ENCODE data around the gene CNPY1.

DNA sequence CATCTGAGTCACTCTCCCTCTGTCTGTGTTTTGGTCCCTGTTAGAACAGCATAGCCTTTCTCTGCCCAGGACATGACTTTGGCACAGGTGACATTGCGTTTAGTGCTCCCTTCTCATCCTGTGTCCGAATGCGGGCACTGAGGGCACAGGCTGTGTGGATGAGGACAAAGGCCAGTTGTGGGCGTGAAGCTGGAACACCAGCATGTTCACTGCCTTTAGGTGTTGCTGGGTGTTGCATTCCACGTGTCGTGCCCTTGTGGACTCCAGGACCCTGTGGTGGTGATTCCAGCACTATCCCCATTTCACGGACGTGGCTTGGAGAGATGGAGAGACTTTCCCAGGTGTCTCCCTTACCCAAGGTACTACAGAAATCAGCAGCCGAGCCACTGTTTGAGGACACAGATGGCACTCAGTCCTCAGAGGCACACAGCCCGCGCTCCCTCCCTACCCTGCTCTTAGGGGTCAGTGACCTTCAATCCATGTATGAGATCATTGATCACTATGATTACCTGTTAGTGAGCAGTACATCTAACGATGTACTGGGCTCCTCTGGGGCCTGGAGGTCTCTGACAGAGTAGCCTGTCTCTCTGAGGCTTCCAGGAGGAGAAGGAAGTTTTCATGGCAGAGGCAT is 917 bp upstream of the CNPY1 start:
- TF ChIP-seq TAF1 (IDR thresholded peaks at IDR 0.05; ENCODE audit: borderline replicate concordance, insufficient read depth, low read length) = no peak
- TF ChIP-seq, protein P1, sequence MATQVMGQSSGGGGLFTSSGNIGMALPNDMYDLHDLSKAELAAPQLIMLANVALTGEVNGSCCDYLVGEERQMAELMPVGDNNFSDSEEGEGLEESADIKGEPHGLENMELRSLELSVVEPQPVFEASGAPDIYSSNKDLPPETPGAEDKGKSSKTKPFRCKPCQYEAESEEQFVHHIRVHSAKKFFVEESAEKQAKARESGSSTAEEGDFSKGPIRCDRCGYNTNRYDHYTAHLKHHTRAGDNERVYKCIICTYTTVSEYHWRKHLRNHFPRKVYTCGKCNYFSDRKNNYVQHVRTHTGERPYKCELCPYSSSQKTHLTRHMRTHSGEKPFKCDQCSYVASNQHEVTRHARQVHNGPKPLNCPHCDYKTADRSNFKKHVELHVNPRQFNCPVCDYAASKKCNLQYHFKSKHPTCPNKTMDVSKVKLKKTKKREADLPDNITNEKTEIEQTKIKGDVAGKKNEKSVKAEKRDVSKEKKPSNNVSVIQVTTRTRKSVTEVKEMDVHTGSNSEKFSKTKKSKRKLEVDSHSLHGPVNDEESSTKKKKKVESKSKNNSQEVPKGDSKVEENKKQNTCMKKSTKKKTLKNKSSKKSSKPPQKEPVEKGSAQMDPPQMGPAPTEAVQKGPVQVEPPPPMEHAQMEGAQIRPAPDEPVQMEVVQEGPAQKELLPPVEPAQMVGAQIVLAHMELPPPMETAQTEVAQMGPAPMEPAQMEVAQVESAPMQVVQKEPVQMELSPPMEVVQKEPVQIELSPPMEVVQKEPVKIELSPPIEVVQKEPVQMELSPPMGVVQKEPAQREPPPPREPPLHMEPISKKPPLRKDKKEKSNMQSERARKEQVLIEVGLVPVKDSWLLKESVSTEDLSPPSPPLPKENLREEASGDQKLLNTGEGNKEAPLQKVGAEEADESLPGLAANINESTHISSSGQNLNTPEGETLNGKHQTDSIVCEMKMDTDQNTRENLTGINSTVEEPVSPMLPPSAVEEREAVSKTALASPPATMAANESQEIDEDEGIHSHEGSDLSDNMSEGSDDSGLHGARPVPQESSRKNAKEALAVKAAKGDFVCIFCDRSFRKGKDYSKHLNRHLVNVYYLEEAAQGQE (IDR thresholded peaks at IDR 0.05; ENCODE audit: insufficient read depth in 1 of 2, low read depth in 2 of 2, low read length in 2 of 2) = no peak
